HG03460 (cell line): ENCODE results near the gene BUD23.

Source experiments
- ATAC-seq: cut with Tn5 transposase; IDR thresholded peaks from one replicate; pipeline ENCODE4 v1.9.1; 2021; ENCODE audit not compliant: unreplicated experiment

The BUD23 gene

GRCh38 chr7:73740771-73741170 lies 57.4 kb downstream of the BUD23 start:
- no peak for ATAC-seq

- ATAC-seq, result no peak
Measured at GRCh38 chr7:73741600-73741999, 58.2 kb downstream of the BUD23 start.

- ATAC-seq, result no peak
Measured at GRCh38 chr7:73742338-73742752, 58.9 kb downstream of the BUD23 start.

GRCh38 chr7:73742753-73743641 lies 59.6 kb downstream of the BUD23 start:
- ATAC-seq, result no peak

- ATAC-seq, result no peak
Measured at GRCh38 chr7:73746378-73746777, 63.0 kb downstream of the BUD23 start.
